Measurements from ENCODE around the gene TRIM63. TPM values are rescaled to one million over a fixed set of nuclear protein-coding genes. Genes with fewer than 3 reads are reported as not detected.

Gene TRIM63
- polyA plus RNA-seq, 3 donors = 0.86 to 1.5 (median 1.1) TPM

- no peak for DNase-seq (ENCODE audit: extremely low read depth in 1 of 11, low read depth in 9 of 11, low spot score in 4 of 11)
These were observed 63.7 kb downstream of the TRIM63 start for GRCh38 chr1:26003756-26004155.

GRCh38 chr1:26003262-26003661 is 64.2 kb downstream of the TRIM63 start:
- DNase-seq (ENCODE audit: extremely low read depth in 1 of 11, low read depth in 9 of 11, low spot score in 4 of 11) = no peak

Other genes with a start within 250 kb of the TRIM63 start
- gene MTFR1L, start 247.7 kb downstream of the TRIM63 start, polyA plus RNA-seq (ENCODE audit: insufficient read length in 3 of 3) = 100 to 1,000 TPM in 1 of 3 donors, 10 to 100 TPM in 2; 91.0 to 103 (median 97.6) TPM
- gene AUNIP, start 208.2 kb downstream of the TRIM63 start, polyA plus RNA-seq (ENCODE audit: insufficient read length in 3 of 3) = 1 to 10 TPM; 3.0 to 4.3 (median 3.9) TPM
- gene PAQR7, start 191.9 kb downstream of the TRIM63 start, polyA plus RNA-seq (ENCODE audit: insufficient read length in 3 of 3) = 10 to 100 TPM; 26.2 to 38.4 (median 27.0) TPM
- gene STMN1, start 161.2 kb downstream of the TRIM63 start, polyA plus RNA-seq (ENCODE audit: insufficient read length in 3 of 3) = 1,000 to 10,000 TPM in 2 of 3 donors, 100 to 1,000 TPM in 1; 982 to 1,465 (median 1,271) TPM
- gene PAFAH2, start 69.6 kb downstream of the TRIM63 start, polyA plus RNA-seq (ENCODE audit: insufficient read length in 3 of 3) = 10 to 100 TPM; 18.5 to 19.8 (median 19.2) TPM
- 1 to 10 TPM; 1.5 to 1.7 (median 1.6) TPM for gene EXTL1, start 45.9 kb downstream of the TRIM63 start, polyA plus RNA-seq (ENCODE audit: insufficient read length in 3 of 3)
- gene SLC30A2, start 21.5 kb downstream of the TRIM63 start, polyA plus RNA-seq (ENCODE audit: insufficient read length in 3 of 3) = 1 to 10 TPM; 4.6 to 7.2 (median 5.1) TPM
- 10 to 100 TPM; 16.8 to 21.0 (median 17.5) TPM for gene PDIK1L, start 44.2 kb upstream of the TRIM63 start, polyA plus RNA-seq (ENCODE audit: insufficient read length in 3 of 3)
- 1 to 10 TPM in 2 of 3 donors, under 1 TPM in 1; 0.67 to 1.5 (median 1.1) TPM for gene FAM110D, start 91.4 kb upstream of the TRIM63 start, polyA plus RNA-seq (ENCODE audit: insufficient read length in 3 of 3)
- gene C1orf232, start 101.3 kb upstream of the TRIM63 start, polyA plus RNA-seq (ENCODE audit: insufficient read length in 3 of 3) = under 1 TPM in 1 of 3 donors, not detected in 2; 0.45 TPM
- 10 to 100 TPM; 14.5 to 18.7 (median 18.4) TPM for gene ZNF593, start 102.3 kb upstream of the TRIM63 start, polyA plus RNA-seq (ENCODE audit: insufficient read length in 3 of 3)
- gene ZNF593OS, start 104.2 kb upstream of the TRIM63 start, polyA plus RNA-seq (ENCODE audit: insufficient read length in 3 of 3) = 1 to 10 TPM; 1.0 to 1.9 (median 1.0) TPM
- 10 to 100 TPM; 10.7 to 20.0 (median 14.5) TPM for gene CNKSR1, start 109.9 kb upstream of the TRIM63 start, polyA plus RNA-seq (ENCODE audit: insufficient read length in 3 of 3)
- gene CATSPER4, start 123.0 kb upstream of the TRIM63 start, polyA plus RNA-seq (ENCODE audit: insufficient read length in 3 of 3) = under 1 TPM; 0.06 to 0.21 (median 0.11) TPM
- gene CEP85, start 166.6 kb upstream of the TRIM63 start, polyA plus RNA-seq (ENCODE audit: insufficient read length in 3 of 3) = 10 to 100 TPM; 16.9 to 21.1 (median 17.9) TPM
- 100 to 1,000 TPM in 1 of 3 donors, 10 to 100 TPM in 2; 84.9 to 107 (median 90.4) TPM for gene SH3BGRL3, start 212.5 kb upstream of the TRIM63 start, polyA plus RNA-seq (ENCODE audit: insufficient read length in 3 of 3)
- gene UBXN11, start 239.0 kb upstream of the TRIM63 start, polyA plus RNA-seq (ENCODE audit: insufficient read length in 3 of 3) = 10 to 100 TPM; 34.0 to 55.3 (median 44.5) TPM